OCI-LY1 (cell line): ENCODE data around the gene MDFIC.

Experiments used
- H2AFZ ChIP-seq: fragments of 200-600 bp; sonication (generic), shearing (Covaris generic); 2 replicates; pipeline ENCODE4 v1.6.0; 2014; ENCODE audit warnings: antibody characterized with exemption, mild to moderate bottlenecking, low read length
- H3F3A ChIP-seq: fragments of 200-600 bp; sonication (generic), shearing (Covaris generic); 2 replicates; pipeline ENCODE4 v1.6.0; 2014; ENCODE audit warnings: mild to moderate bottlenecking, antibody characterized with exemption, low read length, moderate library complexity; ENCODE audit not compliant: insufficient read depth
- H3K27ac ChIP-seq: fragments of 200-600 bp; sonication (generic); 2 replicates; pipeline ENCODE4 v1.5.1; 2014; ENCODE audit warnings: low read length, mixed run types, mild to moderate bottlenecking, low read depth; ENCODE audit not compliant: poor library complexity, severe bottlenecking
- H3K27me3 ChIP-seq: fragments of 200-600 bp; sonication (generic); 2 replicates; pipeline ENCODE4 v1.6.0; 2014; ENCODE audit warnings: antibody characterized with exemption, mild to moderate bottlenecking, low read length, moderate library complexity; ENCODE audit not compliant: insufficient read depth
- H3K36me3 ChIP-seq: fragments of 200-600 bp; sonication (generic); 2 replicates; pipeline ENCODE4 v1.6.1; 2014; ENCODE audit warnings: mild to moderate bottlenecking, antibody characterized with exemption, low read length, moderate library complexity, mixed read lengths; ENCODE audit not compliant: insufficient read depth
- H3K4me1 ChIP-seq: fragments of 200-600 bp; sonication (generic); 2 replicates; pipeline ENCODE4 v1.5.1; 2014; ENCODE audit warnings: mild to moderate bottlenecking, low read length, moderate library complexity; ENCODE audit not compliant: insufficient read depth, severe bottlenecking
- H3K4me2 ChIP-seq: fragments of 200-600 bp; sonication (generic), shearing (Covaris generic); 2 replicates; pipeline ENCODE4 v1.6.1; 2014; ENCODE audit warnings: low read length
- H3K4me3 ChIP-seq: fragments of 200-600 bp; sonication (generic); 2 replicates; pipeline ENCODE4 v1.5.1; 2014; ENCODE audit warnings: low read length, low read depth, mild to moderate bottlenecking, mixed read lengths; ENCODE audit not compliant: poor library complexity, severe bottlenecking
- H3K79me2 ChIP-seq: fragments of 200-600 bp; shearing (Covaris generic); 2 replicates; pipeline ENCODE4 v1.6.1; 2016; ENCODE audit warnings: mixed run types, low read length, mixed read lengths; ENCODE audit not compliant: insufficient read depth
- H3K9ac ChIP-seq: fragments of 200-600 bp; sonication (generic), shearing (Covaris generic); 2 replicates; pipeline ENCODE4 v1.6.1; 2014; ENCODE audit warnings: mild to moderate bottlenecking, low read length, mixed read lengths
- H3K9me2 ChIP-seq: fragments of 200-600 bp; sonication (generic), shearing (Covaris generic); 2 replicates; pipeline ENCODE4 v1.6.1; 2014; ENCODE audit warnings: low read depth, mild to moderate bottlenecking, low read length, mixed read lengths
- H3K9me3 ChIP-seq: fragments of 200-600 bp; shearing (Covaris generic); 2 replicates; pipeline ENCODE4 v1.6.1; 2014; ENCODE audit warnings: low read length, mixed read lengths
- H4K20me1 ChIP-seq: fragments of 200-600 bp; sonication (generic), shearing (Covaris generic); 2 replicates; pipeline ENCODE4 v1.6.0; 2016; ENCODE audit warnings: mild to moderate bottlenecking, low read length; ENCODE audit not compliant: insufficient read depth
- CTCF ChIP-seq: fragments of 200-600 bp; sonication (generic), shearing (Covaris generic); IDR thresholded peaks from 2 replicates; pipeline ENCODE4 v1.5.1; 2017; ENCODE audit warnings: mild to moderate bottlenecking, antibody characterized with exemption, low read length, moderate library complexity, mixed read lengths
- EZH2 ChIP-seq: fragments of 200-600 bp; sonication (generic), shearing (Covaris generic); IDR thresholded peaks from 2 replicates; pipeline ENCODE4 v1.8.0; 2017; ENCODE audit warnings: borderline replicate concordance, mixed run types, mild to moderate bottlenecking, antibody characterized with exemption, low read length, moderate library complexity, mixed read lengths

Gene MDFIC

GRCh38 chr7:114949231-114949630, 27.3 kb downstream of the MDFIC start:
- Histone ChIP-seq H3K9me2 (no peaks in the 10 kb centered on the region), H3K4me2 (no peak overlapping the region), H3K79me2 (no peaks in the 10 kb centered on the region), H4K20me1 (no peaks in the 10 kb centered on the region), H2AFZ (no peak overlapping the region), H3K4me3 (no peak overlapping the region), H3K4me1 (no peaks in the 10 kb centered on the region), H3F3A (no peaks in the 10 kb centered on the region), H3K9ac (no peak overlapping the region), H3K27ac (no peak overlapping the region), H3K27me3 (no peaks in the 10 kb centered on the region), H3K36me3 (no peaks in the 10 kb centered on the region), H3K9me3 (no peaks in the 10 kb centered on the region)
- TF ChIP-seq EZH2, result no peak
- TF ChIP-seq CTCF, result no peak

GRCh38 chr7:114952296-114952695, 30.4 kb downstream of the MDFIC start:
- no peaks in the 10 kb centered on the region for H4K20me1 ChIP-seq
- no peaks in the 10 kb centered on the region for H3F3A ChIP-seq
- no peaks in the 10 kb centered on the region for H3K9me3 ChIP-seq
- H3K9me2 ChIP-seq, result no peaks in the 10 kb centered on the region
- H3K4me1 ChIP-seq, result no peaks in the 10 kb centered on the region
- TF ChIP-seq EZH2 (no peak), CTCF (no peak)
- H3K79me2 ChIP-seq, result no peaks in the 10 kb centered on the region
- no peak overlapping the region for H3K9ac ChIP-seq
- no peak overlapping the region for H2AFZ ChIP-seq
- no peak overlapping the region for H3K4me3 ChIP-seq
- no peaks in the 10 kb centered on the region for H3K27me3 ChIP-seq
- no peak overlapping the region for H3K4me2 ChIP-seq
- no peak overlapping the region for H3K27ac ChIP-seq
- no peaks in the 10 kb centered on the region for H3K36me3 ChIP-seq

- TF ChIP-seq EZH2, result no peak
- no peak for TF ChIP-seq CTCF
- H4K20me1 ChIP-seq, result no peaks in the 10 kb centered on the region
These were observed 31.8 kb downstream of the MDFIC start for GRCh38 chr7:114953724-114954123.

More at GRCh38 chr7:114953724-114954123, 31.8 kb downstream of the MDFIC start:
- Histone ChIP-seq H3K4me2 (no peak overlapping the region), H3F3A (no peaks in the 10 kb centered on the region), H3K9me2 (no peaks in the 10 kb centered on the region), H3K27me3 (no peaks in the 10 kb centered on the region), H3K4me1 (no peaks in the 10 kb centered on the region), H3K9me3 (no peaks in the 10 kb centered on the region), H3K4me3 (no peak overlapping the region), H3K36me3 (no peaks in the 10 kb centered on the region), H3K79me2 (no peaks in the 10 kb centered on the region), H3K9ac (no peak overlapping the region), H3K27ac (no peak overlapping the region), H2AFZ (no peak overlapping the region)
